ENCODE data around the gene SSH2.
A peak's percentile ranks its signal among the peaks of the same experiment; 100 is the strongest.

Gene SSH2

DNA sequence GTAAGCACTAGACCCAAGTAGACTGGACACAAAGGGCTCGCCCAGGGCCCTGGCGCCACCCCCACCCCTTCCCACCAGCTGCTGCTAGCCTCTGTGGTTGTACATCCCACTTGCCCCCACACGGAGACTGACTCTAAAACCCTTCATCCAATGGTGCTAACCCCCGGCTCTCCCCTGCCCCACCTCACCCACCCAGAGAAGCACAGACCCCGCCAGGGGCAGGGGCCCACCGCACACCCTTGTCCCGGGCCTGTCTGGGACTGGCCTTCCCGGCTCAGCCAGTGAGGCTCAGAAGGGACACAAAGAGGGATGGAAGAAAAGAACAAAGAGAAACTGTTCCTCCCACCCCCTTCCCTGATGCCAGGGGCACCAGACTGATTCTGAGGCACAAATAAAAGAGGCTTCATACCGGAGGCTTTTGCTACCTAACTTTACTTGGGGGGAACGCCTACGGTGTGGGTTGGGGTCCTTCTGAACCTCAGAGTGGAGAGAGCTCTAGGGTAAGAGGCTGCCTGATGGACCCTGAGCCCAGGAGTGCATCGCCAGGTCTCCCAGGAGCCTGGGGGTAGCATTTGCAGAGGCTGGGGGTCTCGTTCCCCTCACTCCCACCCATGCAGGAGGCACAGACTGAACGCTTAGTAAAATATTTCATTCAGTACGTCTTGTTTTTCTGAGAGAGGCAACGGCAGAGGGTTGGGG lies 315.5 kb downstream of the SSH2 start:
- Histone ChIP-seq H3K36me3 (ENCODE audit: control insufficient read depth in 5 of 5, insufficient read depth in 5 of 5, low read length in 5 of 5) (peaks cover 0 to 1% (median 0%) of the 10 kb centered on the region in 5 donors), H3K4me1 (ENCODE audit: control insufficient read depth in 5 of 5, insufficient read depth in 5 of 5, low read length in 5 of 5) (peaks cover 6 to 59% (median 53%) of the 10 kb centered on the region in 5 donors), H3K4me3 (ENCODE audit: low read depth in 1 of 5, low read length in 5 of 5) (peak overlapping the region in 2 of 5 donors; percentile 57 to 69), H3K9ac (ENCODE audit: low read length in 5 of 5) (peak overlapping the region in 1 of 5 donors; percentile 0), H3K27ac (ENCODE audit: low read depth, low read length) (no peak overlapping the region), H3K9me3 (ENCODE audit: control insufficient read depth in 5 of 5, low read length in 5 of 5) (no peaks in the 10 kb centered on the region), H3K27me3 (ENCODE audit: control insufficient read depth in 5 of 5, insufficient read depth in 4 of 5, low read length in 5 of 5) (peaks cover 0 to 5% (median 0%) of the 10 kb centered on the region in 5 donors)

DNA sequence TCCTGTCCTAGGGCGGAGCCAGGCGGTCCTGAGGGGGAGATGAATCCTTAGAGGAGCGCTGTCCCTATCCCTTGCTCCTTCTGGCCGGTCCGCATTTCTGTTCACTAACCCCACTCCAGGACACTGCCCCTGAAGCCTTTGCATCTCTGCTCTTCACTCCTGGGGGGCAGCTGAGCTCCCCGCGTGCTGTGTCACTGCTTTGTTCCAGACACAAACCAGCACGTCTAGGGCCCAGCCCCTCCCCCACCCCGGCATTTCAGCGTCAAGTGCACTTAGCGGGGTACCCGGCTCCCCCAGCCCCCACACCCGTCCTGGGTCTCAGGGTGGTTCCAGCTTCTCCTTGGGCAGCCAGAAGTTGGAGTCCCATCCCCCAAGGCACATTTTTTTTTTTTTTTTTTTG lies 316.2 kb downstream of the SSH2 start:
- Histone ChIP-seq H3K9ac (ENCODE audit: low read length in 5 of 5) (peak overlapping the region in 2 of 5 donors; percentile 30 to 53), H3K27me3 (ENCODE audit: control insufficient read depth in 5 of 5, insufficient read depth in 4 of 5, low read length in 5 of 5) (peaks cover 0 to 3% (median 0%) of the 10 kb centered on the region in 5 donors), H3K4me1 (ENCODE audit: control insufficient read depth in 5 of 5, insufficient read depth in 5 of 5, low read length in 5 of 5) (peaks cover 6 to 59% (median 53%) of the 10 kb centered on the region in 5 donors), H3K36me3 (ENCODE audit: control insufficient read depth in 5 of 5, insufficient read depth in 5 of 5, low read length in 5 of 5) (peaks cover 0 to 6% (median 0%) of the 10 kb centered on the region in 5 donors), H3K4me3 (ENCODE audit: low read depth in 1 of 5, low read length in 5 of 5) (peak overlapping the region; percentile 39 to 63 (median 55)), H3K27ac (ENCODE audit: low read depth, low read length) (no peak overlapping the region), H3K9me3 (ENCODE audit: control insufficient read depth in 5 of 5, low read length in 5 of 5) (no peaks in the 10 kb centered on the region)

DNA sequence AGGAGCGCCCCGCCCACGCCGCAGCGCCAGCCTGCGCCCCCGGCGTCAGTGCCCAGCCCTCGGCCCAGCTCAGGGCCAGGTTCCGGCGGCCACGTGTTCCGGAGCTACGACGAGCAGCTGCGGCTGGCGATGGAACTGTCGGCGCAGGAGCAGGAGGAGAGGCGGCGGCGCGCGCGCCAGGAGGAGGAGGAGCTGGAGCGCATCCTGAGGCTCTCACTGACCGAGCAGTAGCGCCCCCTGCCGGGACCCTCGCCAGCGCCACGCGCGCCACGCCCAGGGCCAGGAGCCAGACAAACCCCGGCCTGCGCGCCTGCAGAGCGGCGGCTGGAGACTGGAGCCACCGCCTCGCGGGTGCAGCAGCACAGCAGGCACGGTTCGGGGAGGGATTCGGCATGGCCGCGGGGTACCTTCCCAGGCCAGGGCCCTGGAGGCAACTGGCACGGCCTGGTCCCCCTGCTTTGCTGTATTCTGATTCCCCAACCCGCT lies 316.6 kb downstream of the SSH2 start:
- Histone ChIP-seq H3K9me3 (ENCODE audit: control insufficient read depth in 5 of 5, low read length in 5 of 5) (no peaks in the 10 kb centered on the region), H3K4me1 (ENCODE audit: control insufficient read depth in 5 of 5, insufficient read depth in 5 of 5, low read length in 5 of 5) (peaks cover 6 to 56% (median 51%) of the 10 kb centered on the region in 5 donors), H3K9ac (ENCODE audit: low read length in 5 of 5) (peak overlapping the region in 2 of 5 donors; percentile 30 to 53), H3K27me3 (ENCODE audit: control insufficient read depth in 5 of 5, insufficient read depth in 4 of 5, low read length in 5 of 5) (no peaks in the 10 kb centered on the region), H3K27ac (ENCODE audit: low read depth, low read length) (no peak overlapping the region), H3K36me3 (ENCODE audit: control insufficient read depth in 5 of 5, insufficient read depth in 5 of 5, low read length in 5 of 5) (peaks cover 0 to 6% (median 0%) of the 10 kb centered on the region in 5 donors), H3K4me3 (ENCODE audit: low read depth in 1 of 5, low read length in 5 of 5) (peak overlapping the region; percentile 39 to 63 (median 55))

DNA sequence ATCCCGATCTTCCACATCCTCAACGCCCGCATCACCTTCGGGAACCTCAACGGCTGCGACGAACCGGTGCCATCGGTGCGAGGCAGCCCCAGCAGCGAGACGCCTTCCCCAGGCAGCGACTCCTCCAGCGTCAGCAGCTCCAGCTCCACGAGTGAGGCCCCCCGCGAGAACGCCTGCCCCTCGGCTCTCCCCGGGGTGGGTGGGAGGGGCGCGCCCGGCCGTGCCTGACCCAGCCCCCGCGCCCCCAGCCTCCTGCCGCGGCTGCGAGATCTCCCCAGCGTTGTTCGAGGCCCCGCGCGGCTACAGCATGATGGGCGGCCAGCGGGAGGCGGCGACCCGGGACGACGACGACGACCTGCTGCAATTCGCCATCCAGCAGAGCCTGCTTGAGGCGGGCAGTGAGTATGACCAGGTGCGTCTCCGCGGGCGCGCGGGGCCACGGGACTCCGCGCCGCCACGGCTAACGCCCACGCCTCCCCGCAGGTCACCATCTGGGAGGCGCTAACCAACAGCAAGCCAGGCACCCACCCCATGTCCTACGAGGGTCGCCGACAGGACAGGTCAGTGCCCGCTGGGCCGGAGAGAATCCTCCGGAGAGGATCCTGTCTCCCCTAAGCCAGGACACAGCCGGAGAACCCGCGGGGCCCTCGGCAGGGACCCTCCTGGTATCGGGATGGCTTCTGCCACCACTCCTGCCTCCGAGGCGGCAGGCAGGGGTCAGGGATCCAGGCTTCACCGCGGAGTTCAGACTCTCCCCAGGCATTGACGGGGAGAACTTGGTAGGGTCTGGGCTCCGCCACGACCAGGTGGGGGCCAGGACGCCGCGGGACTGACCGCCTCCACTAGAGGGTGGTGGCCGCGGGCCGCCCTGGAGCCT lies 317.4 kb downstream of the SSH2 start:
- peaks cover 0 to 6% (median 0%) of the 10 kb centered on the region in 5 donors for H3K36me3 ChIP-seq (ENCODE audit: control insufficient read depth in 5 of 5, insufficient read depth in 5 of 5, low read length in 5 of 5)
- no peak overlapping the region for H3K9ac ChIP-seq (ENCODE audit: low read length in 5 of 5)
- H3K4me3 ChIP-seq (ENCODE audit: low read depth in 1 of 5, low read length in 5 of 5) = peak overlapping the region in 3 of 5 donors; percentile 46 to 63 (median 59)
- H3K27ac ChIP-seq (ENCODE audit: low read depth, low read length) = no peak overlapping the region
- H3K9me3 ChIP-seq (ENCODE audit: control insufficient read depth in 5 of 5, low read length in 5 of 5) = no peaks in the 10 kb centered on the region
- H3K4me1 ChIP-seq (ENCODE audit: control insufficient read depth in 5 of 5, insufficient read depth in 5 of 5, low read length in 5 of 5) = peaks cover 6 to 49% (median 43%) of the 10 kb centered on the region in 5 donors
- no peaks in the 10 kb centered on the region for H3K27me3 ChIP-seq (ENCODE audit: control insufficient read depth in 5 of 5, insufficient read depth in 4 of 5, low read length in 5 of 5)

DNA sequence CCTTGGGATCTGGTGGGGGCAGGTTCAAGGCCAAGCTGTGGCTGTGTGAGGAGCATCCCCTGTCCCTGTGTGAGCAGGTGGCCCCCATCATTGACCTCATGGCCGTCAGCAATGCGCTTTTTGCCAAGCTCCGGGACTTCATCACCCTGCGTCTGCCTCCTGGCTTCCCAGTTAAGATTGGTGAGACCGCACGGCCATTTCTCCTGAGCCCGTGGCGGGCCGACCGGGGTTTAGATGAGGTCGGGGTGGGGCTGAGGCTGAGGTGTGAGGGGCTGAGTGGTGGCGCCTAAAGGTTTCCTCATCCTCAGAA lies 318.0 kb downstream of the SSH2 start:
- Histone ChIP-seq H3K4me1 (ENCODE audit: control insufficient read depth in 5 of 5, insufficient read depth in 5 of 5, low read length in 5 of 5) (peaks cover 3 to 43% (median 37%) of the 10 kb centered on the region in 5 donors), H3K27ac (ENCODE audit: low read depth, low read length) (no peak overlapping the region), H3K4me3 (ENCODE audit: low read depth in 1 of 5, low read length in 5 of 5) (no peak overlapping the region), H3K27me3 (ENCODE audit: control insufficient read depth in 5 of 5, insufficient read depth in 4 of 5, low read length in 5 of 5) (no peaks in the 10 kb centered on the region), H3K9ac (ENCODE audit: low read length in 5 of 5) (no peak overlapping the region), H3K36me3 (ENCODE audit: control insufficient read depth in 5 of 5, insufficient read depth in 5 of 5, low read length in 5 of 5) (peaks cover 0 to 6% (median 0%) of the 10 kb centered on the region in 5 donors), H3K9me3 (ENCODE audit: control insufficient read depth in 5 of 5, low read length in 5 of 5) (no peaks in the 10 kb centered on the region)

DNA sequence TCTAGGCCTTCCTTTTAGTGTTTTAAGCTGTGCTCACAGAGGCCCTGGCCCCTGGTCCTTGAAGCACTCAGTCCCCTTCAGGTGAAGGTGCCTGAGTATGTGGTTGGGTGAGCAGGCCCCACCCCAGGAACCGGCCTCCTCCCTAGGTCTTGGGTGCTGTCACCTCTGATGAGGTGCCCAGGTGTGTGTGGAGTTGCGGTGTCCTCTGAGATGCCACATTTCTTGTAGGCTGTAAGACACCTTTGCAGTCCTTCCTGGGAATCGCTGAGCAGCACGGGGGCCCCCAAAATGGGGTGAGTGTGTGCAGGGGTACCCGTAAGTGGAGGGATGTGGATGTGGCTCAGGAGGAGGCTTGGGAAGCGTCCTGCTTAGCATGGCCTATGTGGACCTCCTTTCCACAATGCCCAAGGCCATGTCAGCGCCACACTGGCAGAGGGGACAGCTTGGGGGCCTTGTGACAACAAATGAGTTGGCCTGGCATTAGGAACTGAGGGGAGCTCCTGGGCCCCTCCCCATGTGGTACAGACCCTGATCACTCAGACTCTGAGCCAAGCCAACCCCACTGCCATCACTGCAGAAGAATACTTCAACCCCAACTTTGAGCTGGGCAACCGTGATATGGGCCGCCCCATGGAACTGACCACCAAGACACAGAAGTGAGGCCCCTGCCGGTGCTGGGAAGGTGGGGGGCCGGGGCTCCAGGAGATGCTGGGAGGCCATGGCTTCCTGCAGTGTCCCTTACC lies 318.5 kb downstream of the SSH2 start:
- Histone ChIP-seq H3K27me3 (ENCODE audit: control insufficient read depth in 5 of 5, insufficient read depth in 4 of 5, low read length in 5 of 5) (no peaks in the 10 kb centered on the region), H3K27ac (ENCODE audit: low read depth, low read length) (no peak overlapping the region), H3K4me1 (ENCODE audit: control insufficient read depth in 5 of 5, insufficient read depth in 5 of 5, low read length in 5 of 5) (peaks cover 3 to 37% (median 32%) of the 10 kb centered on the region in 5 donors), H3K4me3 (ENCODE audit: low read depth in 1 of 5, low read length in 5 of 5) (no peak overlapping the region), H3K9ac (ENCODE audit: low read length in 5 of 5) (no peak overlapping the region), H3K9me3 (ENCODE audit: control insufficient read depth in 5 of 5, low read length in 5 of 5) (no peaks in the 10 kb centered on the region), H3K36me3 (ENCODE audit: control insufficient read depth in 5 of 5, insufficient read depth in 5 of 5, low read length in 5 of 5) (peaks cover 0 to 6% (median 0%) of the 10 kb centered on the region in 5 donors)

DNA sequence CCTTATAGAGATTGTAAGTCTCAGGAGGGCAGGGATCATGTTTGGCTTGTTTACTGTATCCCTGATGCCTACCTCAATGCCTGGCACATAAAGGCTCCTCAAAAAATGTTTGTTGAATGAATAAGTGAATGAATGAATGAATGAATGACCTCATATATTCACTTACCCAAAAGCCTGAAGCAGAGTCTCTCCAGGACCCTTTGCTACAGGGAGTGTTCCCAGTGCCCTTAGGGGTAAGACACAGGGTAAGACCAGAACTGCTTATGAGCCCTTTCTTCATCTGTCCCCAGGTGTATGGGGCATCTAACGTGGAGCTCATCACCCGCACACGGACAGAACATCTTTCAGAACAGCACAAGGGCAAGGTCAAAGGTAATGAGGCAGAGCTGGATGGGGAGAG lies 319.6 kb downstream of the SSH2 start:
- H3K9me3 ChIP-seq (ENCODE audit: control insufficient read depth in 5 of 5, low read length in 5 of 5) = no peaks in the 10 kb centered on the region
- H3K36me3 ChIP-seq (ENCODE audit: control insufficient read depth in 5 of 5, insufficient read depth in 5 of 5, low read length in 5 of 5) = peaks cover 0 to 6% (median 0%) of the 10 kb centered on the region in 5 donors

GRCh38 chr17:29608986-29609385 lies 321.0 kb downstream of the SSH2 start:
- Histone ChIP-seq H3K27me3 (ENCODE audit: control insufficient read depth in 5 of 5, insufficient read depth in 4 of 5, low read length in 5 of 5) (no peaks in the 10 kb centered on the region), H3K9ac (ENCODE audit: low read length in 5 of 5) (no peak overlapping the region), H3K9me3 (ENCODE audit: control insufficient read depth in 5 of 5, low read length in 5 of 5) (no peaks in the 10 kb centered on the region), H3K27ac (ENCODE audit: low read depth, low read length) (no peak overlapping the region), H3K36me3 (ENCODE audit: control insufficient read depth in 5 of 5, insufficient read depth in 5 of 5, low read length in 5 of 5) (peaks cover 0 to 6% (median 0%) of the 10 kb centered on the region in 5 donors), H3K4me1 (ENCODE audit: control insufficient read depth in 5 of 5, insufficient read depth in 5 of 5, low read length in 5 of 5) (peaks cover 3 to 12% (median 8%) of the 10 kb centered on the region in 5 donors), H3K4me3 (ENCODE audit: low read depth in 1 of 5, low read length in 5 of 5) (no peak overlapping the region)

More for the DNA sequence above, 319.6 kb downstream of the SSH2 start:
- H3K27ac ChIP-seq (ENCODE audit: low read depth, low read length) = no peak overlapping the region
- no peak overlapping the region for H3K9ac ChIP-seq (ENCODE audit: low read length in 5 of 5)
- H3K4me3 ChIP-seq (ENCODE audit: low read depth in 1 of 5, low read length in 5 of 5) = no peak overlapping the region
- no peaks in the 10 kb centered on the region for H3K27me3 ChIP-seq (ENCODE audit: control insufficient read depth in 5 of 5, insufficient read depth in 4 of 5, low read length in 5 of 5)
- H3K4me1 ChIP-seq (ENCODE audit: control insufficient read depth in 5 of 5, insufficient read depth in 5 of 5, low read length in 5 of 5) = peaks cover 3 to 26% (median 22%) of the 10 kb centered on the region in 5 donors

GRCh38 chr17:29607557-29608195 lies 322.4 kb downstream of the SSH2 start:
- Histone ChIP-seq H3K27ac (ENCODE audit: low read depth, low read length) (no peak overlapping the region), H3K27me3 (ENCODE audit: control insufficient read depth in 5 of 5, insufficient read depth in 4 of 5, low read length in 5 of 5) (no peaks in the 10 kb centered on the region), H3K4me3 (ENCODE audit: low read depth in 1 of 5, low read length in 5 of 5) (no peak overlapping the region), H3K9me3 (ENCODE audit: control insufficient read depth in 5 of 5, low read length in 5 of 5) (no peaks in the 10 kb centered on the region), H3K9ac (ENCODE audit: low read length in 5 of 5) (no peak overlapping the region), H3K36me3 (ENCODE audit: control insufficient read depth in 5 of 5, insufficient read depth in 5 of 5, low read length in 5 of 5) (peaks cover 0 to 6% (median 0%) of the 10 kb centered on the region in 5 donors), H3K4me1 (ENCODE audit: control insufficient read depth in 5 of 5, insufficient read depth in 5 of 5, low read length in 5 of 5) (no peaks in the 10 kb centered on the region)
